ENCODE measurements around the gene TPH2.

The TPH2 gene

GRCh38 chr12:71938728-71939385 lies at the start of gene TPH2:
TPH2 (plus strand) TSS chr12:71938845; CDS start chr12:71938987, 142 bp downstream.
- DNase-seq: peak; percentile 65

DNA sequence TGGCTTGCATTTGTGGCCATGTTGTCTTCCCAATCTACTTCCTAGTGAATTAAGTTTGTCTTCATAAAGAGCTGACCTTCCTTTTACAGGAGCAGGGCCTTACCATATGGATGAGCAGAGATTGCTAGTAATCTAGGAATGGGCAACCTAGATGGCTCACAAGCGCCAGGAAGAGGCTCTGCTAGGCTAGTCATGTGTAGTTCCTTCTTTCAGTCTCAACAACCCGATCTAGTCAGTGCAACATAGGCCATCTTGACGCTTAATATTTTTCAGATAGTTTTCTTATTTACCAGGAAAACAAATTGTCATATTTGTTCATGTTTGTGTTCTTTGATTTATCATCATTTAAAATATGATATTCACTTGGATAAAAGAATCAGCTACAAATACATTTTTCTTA lies 48.2 kb upstream of the TPH2 start:
- no peak for DNase-seq

DNA sequence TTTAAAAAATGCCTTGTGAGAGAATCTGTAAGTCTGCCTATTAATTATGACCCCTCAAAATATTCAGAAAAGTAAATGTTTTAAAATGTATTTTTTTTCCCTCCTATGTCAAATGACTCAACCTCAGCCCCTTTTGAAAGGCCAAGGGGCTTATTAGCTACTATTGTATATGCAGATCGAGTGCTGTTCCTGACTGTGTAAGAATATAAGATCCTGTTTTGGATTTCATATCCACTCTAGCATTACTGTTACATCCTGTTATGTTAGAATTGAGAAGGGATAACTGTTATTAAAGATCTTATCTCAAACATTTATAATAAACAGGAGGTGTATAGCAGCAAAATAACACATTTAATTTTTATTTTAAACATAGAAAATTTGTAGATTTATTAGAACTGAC lies 46.6 kb upstream of the TPH2 start:
- DNase-seq: no peak

DNA sequence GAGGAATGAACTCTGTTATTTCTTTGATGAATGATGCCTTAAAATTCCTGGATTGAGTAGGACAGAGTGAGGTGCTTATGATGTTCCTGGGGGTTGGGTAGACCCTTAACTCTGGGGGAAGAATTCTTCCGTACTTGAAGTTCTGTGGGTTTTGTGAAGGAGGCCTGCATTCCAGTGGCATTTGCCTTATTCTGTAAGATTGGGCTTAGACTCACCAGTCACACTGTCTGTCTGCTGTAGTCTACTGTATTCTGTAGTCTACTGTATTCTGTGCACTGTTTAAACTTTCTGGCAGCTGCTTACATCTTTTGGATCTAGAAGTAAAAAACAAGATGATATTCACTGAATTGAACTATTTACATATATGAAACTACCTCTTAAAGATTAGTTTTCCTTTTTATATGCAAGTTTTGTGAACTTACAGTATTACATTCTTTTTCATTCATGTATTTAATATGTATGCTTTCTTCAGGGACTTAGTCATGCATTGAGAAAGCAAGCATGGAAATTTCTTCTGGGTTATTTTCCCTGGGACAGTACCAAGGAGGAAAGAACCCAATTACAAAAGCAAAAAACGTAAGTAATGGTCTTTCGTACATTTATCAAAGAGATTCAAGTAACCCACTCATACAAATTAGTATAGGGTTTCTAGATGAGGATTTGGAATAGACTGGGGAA lies 42.3 kb upstream of the TPH2 start:
- no peak for DNase-seq

- no peak for DNase-seq
Measured at GRCh38 chr12:71900091-71900490, 38.6 kb upstream of the TPH2 start.

DNA sequence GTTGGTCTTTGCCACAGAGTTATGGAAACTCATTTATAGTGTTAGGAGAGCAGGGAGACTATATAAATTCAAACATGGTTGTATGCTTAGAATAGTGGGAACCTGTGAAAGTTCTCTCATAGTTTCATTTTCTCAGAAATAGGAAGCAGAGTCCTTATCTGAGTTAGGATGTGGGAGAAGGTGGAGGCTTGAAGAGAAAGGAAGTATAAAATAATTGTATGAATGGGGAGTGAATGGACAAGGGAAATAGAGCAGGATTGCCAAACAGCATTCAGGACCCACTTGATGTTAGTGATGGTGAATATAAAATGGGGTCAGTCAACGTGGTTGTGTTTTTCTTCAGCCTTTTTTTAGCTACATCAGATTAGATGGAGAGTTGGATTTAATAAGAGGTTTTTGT lies 34.0 kb upstream of the TPH2 start:
- DNase-seq: no peak

GRCh38 chr12:71935594-71935993 lies 3.1 kb upstream of the TPH2 start:
- peak; percentile 83 for DNase-seq

DNA sequence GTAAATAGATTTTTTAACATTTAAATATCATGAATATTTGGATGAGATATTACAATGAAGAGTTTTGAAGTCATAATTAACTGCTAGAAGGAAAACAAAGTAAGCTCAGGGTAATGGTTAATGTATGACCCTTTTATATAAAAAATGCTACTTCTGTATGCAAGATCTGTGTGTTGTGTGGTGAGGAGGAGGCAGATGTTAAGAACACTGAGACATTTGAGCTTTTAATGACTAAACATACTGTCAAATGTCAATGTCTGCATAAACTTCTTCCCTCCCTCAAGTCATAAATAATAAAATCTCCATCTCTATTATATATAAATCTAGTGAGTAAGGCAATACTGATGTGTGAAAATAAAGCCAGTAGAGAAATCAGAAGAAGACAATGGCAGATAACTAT lies 1.4 kb downstream of the TPH2 start:
- DNase-seq: no peak

GRCh38 chr12:71941174-71941573 lies 2.5 kb downstream of the TPH2 start:
- no peak for DNase-seq

GRCh38 chr12:71942259-71942658 lies 3.6 kb downstream of the TPH2 start:
- no peak for DNase-seq

DNA sequence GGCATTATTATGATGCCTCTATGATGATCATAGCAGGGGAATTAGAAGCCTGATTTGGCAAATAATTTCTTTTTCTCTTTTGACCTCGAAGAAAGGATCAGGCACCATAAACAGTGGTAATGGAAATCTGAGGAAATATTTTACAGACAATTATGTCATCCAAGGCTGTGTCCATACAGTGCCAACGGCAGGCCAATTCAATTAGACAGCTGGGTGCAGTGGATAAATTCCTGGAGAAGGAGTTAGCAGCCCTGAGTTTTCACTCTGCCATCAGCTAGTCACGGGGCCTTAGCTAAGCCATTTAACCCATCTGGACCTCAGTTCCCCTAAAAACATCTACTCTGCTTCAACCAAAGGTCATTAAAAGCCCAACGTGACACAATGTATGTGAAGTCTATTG lies 4.1 kb downstream of the TPH2 start:
- DNase-seq: no peak

GRCh38 chr12:71945121-71945520 lies 6.5 kb downstream of the TPH2 start:
- no peak for DNase-seq

DNA sequence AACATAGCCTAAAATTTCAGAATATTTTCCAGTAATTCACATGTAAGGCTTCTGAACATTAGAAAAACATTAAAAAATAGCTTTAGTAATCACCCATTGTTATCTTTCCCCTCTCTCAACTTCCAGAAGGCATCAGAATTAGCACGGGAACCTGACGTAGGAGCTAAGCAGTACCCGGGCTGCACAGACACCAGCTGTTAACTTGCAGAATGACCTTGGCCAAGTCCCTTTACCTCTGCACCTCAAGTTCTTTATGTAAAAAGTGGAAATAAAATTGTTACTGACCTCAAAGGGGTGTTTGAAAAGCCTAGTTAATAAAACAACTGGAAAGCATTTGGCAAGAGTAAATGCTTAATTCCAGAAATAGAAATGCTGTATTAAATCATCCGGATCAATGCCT lies 7.2 kb downstream of the TPH2 start:
- DNase-seq: no peak

DNA sequence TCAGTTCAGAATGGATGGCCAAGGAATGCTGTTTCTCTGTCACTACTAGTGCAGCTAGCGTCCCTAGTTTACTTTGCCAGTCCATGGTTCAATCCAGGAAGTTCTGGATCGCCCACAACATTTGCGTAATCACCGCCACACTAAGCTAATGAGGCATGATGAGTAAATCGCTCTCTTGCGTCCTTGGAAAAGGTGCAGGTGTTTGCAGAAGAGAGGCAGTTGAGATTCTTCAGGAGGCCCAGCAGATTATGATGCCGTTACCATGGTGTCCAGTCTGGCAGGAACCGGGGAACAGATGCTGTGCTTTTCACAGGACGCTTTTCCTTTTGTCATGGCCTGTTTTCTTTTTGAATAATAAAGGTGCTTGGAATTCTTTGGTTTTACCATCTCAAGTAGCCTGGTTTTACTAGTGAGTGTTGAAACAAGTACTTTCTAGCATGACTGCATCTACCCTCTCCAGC lies 9.0 kb downstream of the TPH2 start:
- no peak for DNase-seq

GRCh38 chr12:71948390-71948789 lies 9.7 kb downstream of the TPH2 start:
- no peak for DNase-seq

GRCh38 chr12:71949646-71950045 lies 11.0 kb downstream of the TPH2 start:
- DNase-seq: no peak

DNA sequence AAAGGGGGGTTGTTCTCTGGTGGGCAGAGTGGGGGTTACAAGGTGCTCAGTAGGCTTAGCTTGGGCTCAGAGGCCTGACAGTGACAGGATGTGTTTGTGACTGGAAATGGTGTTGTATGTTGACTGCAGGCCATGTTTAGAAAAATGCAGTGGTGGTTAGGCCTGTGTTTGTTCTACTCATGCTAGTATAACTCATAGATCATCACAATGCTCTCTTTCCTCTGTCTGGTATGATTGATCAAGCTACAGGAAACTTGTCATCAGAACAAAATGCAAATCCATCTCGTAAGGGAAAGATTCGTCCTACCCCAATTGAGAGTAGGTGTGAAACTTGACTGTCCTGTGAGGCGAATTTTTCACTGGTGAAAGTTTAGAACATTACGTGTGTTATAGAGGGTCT lies 11.8 kb downstream of the TPH2 start:
- no peak for DNase-seq

DNA sequence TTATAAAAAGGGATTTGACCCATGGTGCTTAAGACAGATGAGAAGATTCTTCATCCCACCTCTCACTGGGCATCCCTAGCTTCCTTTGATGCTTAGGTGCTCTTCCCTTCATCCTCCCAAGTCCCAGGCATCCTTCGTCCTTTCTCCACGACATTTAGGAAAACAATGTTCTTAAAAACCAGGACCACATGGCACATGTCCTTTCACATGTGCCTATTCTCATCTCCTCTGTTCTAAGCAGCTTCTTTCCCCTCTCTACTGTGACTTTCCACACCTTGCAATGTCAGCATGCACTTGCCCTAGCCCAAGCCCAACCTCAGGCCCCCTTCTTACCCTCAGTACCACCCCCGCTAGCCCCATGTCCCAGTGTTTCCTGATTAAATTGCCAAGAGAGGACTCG lies 12.2 kb downstream of the TPH2 start:
- DNase-seq: no peak

GRCh38 chr12:71954083-71954778 lies 15.6 kb downstream of the TPH2 start:
- no peak for DNase-seq

GRCh38 chr12:71954861-71955260 lies 16.2 kb downstream of the TPH2 start:
- DNase-seq: no peak

DNA sequence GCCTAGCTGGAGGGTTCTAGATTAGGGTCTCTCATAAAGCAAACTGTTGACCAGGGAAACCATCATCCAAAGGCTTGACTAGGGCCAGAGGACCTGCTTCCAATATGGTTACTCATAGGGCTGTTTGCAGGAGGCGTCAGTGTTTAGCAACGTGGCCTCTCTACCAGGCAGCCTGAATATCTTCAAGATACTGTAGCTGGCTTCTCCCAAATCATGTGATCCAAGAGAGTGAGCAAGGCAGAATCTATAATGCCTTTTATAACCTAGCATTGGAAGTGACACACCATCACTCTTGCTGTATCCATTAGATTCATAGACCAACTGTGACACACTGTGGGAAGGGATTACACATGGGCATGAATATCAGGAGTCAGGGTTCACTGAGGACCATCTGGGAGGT lies 17.3 kb downstream of the TPH2 start:
- DNase-seq: no peak

GRCh38 chr12:71958056-71958455 lies 19.4 kb downstream of the TPH2 start:
- DNase-seq: no peak

- no peak for DNase-seq
Measured at GRCh38 chr12:71958457-71958856, 19.8 kb downstream of the TPH2 start.

- no peak for DNase-seq
Measured at GRCh38 chr12:71958993-71959578, 20.4 kb downstream of the TPH2 start.

All from activated CD4-positive, alpha-beta T cell treated with anti-CD3 and anti-CD28 coated beads, Interleukin-10, Interleukin-2, amounts not matched to agents 100 ng/mL and 50 ng/mL, durations not matched to agents 16 hours and 8 hours (primary cell).